ENCODE measurements around the gene SNX9.
A peak's percentile ranks its signal among the peaks of the same experiment; 100 is the strongest.
"Not testable (repeated sequence)": the region's sequence is repeated elsewhere in the genome, so short reads cannot be mapped to it uniquely, and the experiment has no call there.

Gene SNX9

GRCh38 chr6:157823001-157823527 lies at the start of gene SNX9:
TSS of gene SNX9 (plus strand) at chr6:157823246. CDS start at chr6:157823435, 189 bp downstream.
- peak; percentile 66 for DNase-seq (ENCODE audit: low spot score)

DNA sequence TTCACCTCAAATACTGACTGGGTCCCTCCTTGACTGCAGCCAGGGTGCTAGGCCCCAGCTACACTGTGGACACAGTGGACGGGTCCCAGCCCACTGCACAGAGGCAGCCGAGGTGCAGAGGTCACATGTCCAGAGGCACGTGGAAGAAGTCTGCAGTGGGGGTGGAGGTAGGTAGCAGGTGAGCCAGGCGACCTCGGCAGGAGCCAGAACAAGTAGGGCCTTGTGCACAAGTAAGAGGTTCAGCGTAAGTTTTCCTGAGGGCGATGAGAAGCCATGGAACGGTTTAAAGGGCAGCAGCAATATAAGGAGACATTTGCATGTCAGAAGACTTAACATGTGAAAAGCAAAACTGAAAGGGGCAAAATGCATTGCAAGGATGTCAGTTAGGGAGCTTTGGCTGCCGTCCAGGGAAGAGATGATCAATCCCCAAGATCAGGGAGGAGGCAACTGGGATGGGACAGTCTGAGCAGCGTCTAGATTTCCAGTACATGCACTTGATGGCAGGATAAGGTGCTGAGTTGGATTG lies 49.7 kb upstream of the SNX9 start:
- no peak for DNase-seq (ENCODE audit: low spot score)

DNA sequence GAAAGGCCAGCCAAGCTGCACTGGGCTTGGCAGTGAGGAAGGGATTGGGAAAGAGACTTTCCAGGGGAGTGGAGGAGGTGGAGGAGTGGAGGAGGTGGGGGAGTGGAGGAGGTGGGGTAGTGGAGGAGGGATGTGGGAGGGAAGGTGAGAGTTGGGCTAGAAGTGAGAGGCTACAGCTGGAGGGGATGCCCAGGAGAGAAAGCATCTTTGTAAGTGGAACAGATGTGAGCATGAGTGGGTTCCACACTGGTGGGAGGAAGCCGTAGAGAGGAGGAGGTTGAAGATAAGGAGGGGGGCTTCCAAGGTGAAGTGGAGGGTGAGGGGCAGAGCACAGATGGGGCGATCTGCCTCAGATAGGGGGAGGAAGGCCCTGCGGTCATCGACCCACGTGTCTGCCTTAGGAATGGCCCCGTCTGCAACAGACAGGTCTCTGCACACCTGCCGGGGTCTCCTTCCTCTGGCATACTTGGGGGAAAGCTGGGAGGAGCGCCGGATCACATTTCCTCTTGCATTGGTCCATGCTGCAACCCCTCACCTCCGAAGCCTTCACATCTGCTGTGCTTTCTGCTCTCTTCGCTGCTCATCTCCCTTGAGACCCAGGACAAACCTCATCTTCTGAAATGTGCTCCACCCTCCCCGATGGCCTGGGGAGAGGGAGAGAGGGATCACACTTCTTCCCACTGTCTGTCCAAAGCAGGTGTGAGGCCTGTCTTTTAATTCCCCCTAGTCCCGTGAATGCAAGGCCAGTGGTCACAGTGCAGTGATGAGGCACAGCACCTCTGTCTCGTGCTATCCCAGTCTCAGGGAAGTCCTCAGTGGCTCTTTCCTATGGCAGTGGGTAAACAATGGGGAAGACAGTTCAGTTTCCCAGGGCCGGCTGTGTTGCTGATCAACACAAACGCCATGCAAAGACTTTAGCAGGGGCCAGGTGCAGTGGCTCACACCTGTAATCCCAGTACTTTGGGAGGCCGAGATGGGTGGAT lies 48.6 kb upstream of the SNX9 start:
- peak; percentile 55 for DNase-seq (ENCODE audit: low spot score)

DNA sequence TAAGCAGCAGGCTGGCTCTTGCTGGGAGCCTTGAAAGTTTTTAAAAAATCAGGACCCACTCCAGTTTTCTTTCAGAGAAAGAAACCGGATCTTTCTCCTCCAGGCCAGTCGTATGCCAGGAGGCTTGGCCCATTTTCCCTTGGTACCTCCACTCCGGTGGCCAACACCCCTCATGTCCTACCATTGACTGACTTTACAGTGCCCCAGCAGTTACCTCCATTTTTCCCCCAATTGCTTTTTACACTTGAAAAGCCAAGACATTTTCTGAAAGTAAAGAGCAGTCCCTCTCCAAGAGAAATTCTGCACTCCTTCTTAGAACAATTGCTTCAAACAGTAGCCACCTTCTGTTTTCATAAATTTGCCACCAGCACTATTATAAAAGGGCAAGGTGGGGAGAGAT lies 47.7 kb upstream of the SNX9 start:
- no peak for DNase-seq (ENCODE audit: low spot score)

DNA sequence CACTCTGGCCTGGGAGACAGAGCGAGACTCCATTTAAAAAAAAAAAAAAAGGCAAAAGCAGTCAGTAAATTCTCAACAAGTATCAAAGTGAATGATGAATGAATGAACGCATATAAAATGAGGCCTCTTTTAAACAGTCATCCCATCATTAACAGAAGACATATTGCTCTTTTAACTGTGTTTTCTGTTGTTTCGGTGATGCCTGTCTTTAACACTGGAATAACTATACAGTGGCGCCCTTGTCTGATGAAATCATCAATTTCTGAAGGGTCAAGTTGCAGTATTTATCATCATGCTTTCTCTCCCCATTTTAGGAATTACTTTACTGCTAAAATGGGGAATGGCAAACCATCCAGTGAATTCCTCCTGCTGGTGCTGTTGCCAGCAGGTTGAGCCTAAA lies 45.7 kb upstream of the SNX9 start:
- no peak for DNase-seq (ENCODE audit: low spot score)

DNA sequence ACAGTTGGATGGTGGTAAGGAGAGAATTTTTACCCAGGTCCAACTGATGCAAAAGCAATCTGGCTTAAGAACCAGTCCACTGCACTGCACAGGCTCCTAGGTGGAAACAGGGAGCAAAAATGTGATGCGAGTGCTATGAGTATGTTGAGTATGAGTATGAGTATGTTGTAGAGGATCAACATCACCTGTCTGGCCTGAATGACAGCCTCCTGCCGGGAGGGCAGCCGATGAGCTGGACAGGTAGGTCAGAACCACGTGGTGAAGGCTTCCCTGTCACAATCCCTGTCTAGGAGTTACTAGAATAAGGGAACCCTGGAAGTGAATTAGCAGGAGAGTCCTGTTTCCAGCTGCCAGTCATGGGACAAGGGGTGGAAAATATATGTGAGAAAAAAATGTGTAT lies 44.3 kb upstream of the SNX9 start:
- no peak for DNase-seq (ENCODE audit: low spot score)

DNA sequence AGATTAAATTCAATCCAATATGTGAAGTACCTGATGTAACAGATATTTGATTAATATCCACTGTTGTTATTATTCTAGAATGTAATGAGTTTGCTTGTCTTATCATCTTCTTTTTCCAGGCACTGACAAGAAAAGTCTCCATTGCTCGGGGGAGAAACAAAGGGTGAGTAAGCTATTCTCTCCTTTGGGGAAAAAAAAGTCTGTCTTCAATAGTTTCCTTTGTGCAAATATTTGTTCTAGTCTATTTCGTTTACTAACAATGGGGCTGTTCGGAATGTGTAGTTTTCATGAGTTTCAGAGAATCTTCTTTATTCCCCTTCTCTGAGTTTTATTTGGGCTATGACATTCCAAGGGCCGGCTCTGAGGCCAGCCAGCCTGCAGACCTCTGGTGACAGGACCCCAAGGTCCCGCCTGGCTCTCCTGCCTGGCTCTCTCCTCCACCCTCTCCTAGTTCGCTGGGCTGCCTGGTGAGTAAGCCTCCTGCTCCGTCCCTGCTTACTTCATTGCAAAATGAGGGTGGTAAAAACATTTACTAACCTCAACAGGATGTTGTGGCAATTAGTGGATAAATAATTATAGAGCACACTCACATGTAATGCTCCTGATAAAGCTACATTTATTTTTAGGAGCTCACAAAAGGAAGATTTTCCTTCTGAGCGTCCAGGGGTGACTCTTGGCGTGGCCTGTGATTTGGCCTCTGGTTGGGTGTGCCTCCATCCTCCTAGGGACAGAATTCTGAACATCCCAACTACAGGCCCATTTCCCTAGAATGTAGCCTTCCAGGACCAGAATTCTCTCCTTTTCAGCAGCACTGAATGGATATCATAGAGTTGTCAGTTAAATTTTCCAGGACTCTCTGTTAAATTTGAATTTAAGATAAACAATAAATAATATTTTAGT lies 43.1 kb upstream of the SNX9 start:
- DNase-seq (ENCODE audit: low spot score) = no peak

GRCh38 chr6:157785636-157786035 lies 37.4 kb upstream of the SNX9 start:
- no peak for DNase-seq (ENCODE audit: low spot score)

GRCh38 chr6:157786221-157786620 lies 36.8 kb upstream of the SNX9 start:
- no peak for DNase-seq (ENCODE audit: low spot score)

GRCh38 chr6:157787080-157787479 lies 36.0 kb upstream of the SNX9 start:
- DNase-seq (ENCODE audit: low spot score) = no peak

GRCh38 chr6:157788180-157788579 lies 34.9 kb upstream of the SNX9 start:
- DNase-seq (ENCODE audit: low spot score) = no peak

- no peak for DNase-seq (ENCODE audit: low spot score)
Observed at GRCh38 chr6:157789297-157789696, 33.7 kb upstream of the SNX9 start.

- DNase-seq (ENCODE audit: low spot score) = no peak
Observed at GRCh38 chr6:157789861-157790260, 33.2 kb upstream of the SNX9 start.

DNA sequence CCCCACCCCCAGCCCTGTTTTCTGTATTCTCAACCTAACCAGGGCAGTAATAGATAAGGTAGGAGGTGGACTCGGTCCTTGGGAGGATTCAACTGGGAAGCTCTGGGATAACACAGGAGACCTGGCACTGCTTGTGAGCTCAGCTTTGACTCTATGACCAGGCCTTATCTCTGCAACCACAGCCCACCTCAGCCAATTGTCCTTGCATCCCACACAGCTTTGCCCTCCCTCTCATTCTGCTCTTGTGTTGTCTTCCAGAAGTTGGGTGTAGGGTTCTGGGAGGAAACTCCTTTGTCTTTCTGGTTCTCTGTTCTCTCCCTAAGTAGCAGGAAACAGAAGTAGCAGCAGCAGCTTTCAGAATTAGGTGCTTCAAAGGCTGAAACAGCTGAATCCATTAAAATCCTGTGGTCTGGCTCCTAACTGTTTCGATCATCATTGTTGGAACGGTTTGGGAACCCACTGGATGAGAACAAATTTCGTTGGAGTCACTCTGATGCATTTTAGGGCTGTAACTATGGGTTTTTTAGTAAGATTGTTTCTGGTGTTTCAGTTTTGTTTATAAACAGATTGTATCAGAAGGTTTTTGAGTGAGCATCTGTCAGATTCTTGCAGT lies 32.4 kb upstream of the SNX9 start:
- no peak for DNase-seq (ENCODE audit: low spot score)

GRCh38 chr6:157791450-157791849 lies 31.6 kb upstream of the SNX9 start:
- no peak for DNase-seq (ENCODE audit: low spot score)

DNA sequence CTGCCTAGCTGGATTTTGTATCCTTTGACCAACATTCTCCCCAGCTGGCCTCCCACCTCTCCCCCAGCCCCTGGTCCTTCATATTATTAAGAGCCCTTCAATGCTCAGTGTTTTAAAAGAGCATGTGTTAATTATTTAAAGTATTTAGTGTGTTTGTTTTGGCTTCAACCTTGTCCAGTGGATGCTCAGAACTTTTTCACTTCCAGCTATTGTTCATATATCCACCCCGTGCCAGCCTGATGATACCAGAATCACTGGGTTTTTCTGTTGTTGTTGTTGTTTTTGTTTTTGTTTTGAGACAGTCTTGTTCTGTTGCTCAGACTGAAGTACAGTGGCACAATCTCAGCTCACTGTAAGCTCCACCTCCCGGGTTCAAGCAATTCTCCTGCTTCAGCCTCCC lies 30.4 kb upstream of the SNX9 start:
- no peak for DNase-seq (ENCODE audit: low spot score)

DNA sequence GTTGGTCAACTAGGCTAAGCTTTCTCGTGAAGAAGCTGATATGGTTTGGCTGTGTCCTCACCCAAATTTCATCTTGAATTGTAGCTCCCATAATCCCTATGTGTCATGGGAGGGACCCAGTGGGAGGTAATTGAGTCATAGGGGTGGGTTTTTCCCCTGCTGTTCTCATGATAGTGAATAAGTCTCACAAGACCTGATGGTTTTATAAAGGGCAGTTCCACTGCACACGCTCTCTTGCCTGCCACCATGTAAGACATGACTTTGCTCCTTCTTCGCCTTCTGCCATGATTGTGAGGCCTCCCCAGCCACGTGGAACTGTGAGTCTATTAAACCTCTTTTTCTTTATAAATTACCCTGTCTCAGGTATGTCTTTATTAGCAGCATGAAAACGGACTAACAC lies 29.0 kb upstream of the SNX9 start:
- not testable (repeated sequence) for DNase-seq (ENCODE audit: low spot score)

- DNase-seq (ENCODE audit: low spot score) = no peak
Observed at GRCh38 chr6:157795841-157796240, 27.2 kb upstream of the SNX9 start.

- DNase-seq (ENCODE audit: low spot score) = no peak
Observed at GRCh38 chr6:157798851-157799250, 24.2 kb upstream of the SNX9 start.

DNA sequence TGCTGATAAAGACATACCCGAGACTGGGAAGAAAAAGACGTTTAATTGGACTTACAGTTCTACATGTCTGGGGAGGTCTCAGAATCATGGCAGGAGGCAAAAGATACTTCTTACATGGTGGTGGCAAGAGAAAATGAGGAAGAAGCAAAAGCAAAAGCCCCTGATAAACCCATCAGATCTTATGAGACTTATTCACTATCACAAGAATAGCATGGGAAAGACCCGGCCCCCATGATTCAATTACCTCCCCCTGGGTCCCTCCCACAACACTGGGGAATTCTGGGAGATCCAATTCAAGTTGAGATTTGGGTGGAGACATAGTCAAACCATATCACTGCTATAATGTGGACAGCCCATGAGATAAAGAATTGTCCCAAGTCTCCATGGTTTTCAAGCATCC lies 23.5 kb upstream of the SNX9 start:
- DNase-seq (ENCODE audit: low spot score) = not testable (repeated sequence)

DNA sequence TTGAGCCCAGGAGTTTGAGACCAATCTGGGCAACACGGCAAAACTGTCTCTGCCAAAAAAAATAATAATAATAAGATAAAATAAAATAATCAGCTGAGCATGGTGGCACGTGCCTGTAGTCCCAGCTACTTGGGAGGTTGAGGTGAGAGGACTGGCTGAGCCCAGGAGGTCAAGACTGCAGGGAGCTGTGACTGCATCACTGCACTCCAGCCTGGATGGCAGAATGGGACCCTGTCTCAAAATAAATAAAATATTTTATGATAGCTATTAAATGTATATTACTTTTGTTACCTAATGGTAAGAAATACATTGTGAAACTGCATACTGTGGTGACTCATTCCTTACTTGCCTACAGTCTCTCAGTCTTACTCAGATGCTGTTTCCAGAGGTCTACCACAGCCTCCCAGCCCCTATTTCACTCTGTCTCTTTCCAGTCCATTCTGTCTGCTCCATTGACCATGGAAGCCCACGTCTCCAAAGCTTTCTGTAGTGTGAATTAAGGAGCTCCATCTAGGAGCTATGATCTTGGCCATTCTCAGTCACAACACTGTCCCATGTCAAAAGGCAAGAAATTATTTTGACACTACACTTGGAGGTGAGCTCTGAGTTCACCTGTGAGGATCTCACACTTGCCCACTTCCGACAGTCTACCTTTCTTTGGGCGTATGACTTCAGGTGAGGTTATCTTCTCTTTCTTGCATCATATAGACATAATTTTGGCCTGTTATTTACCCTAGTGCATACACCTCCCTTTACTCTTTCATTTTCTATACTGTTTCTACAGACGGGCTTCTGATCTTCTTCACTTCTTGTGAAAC lies 22.4 kb upstream of the SNX9 start:
- no peak for DNase-seq (ENCODE audit: low spot score)
